Activated naive CD8-positive, alpha-beta T cell treated with anti-CD3 and anti-CD28 coated beads for 36 hours (primary cell): ENCODE measurements around the gene MDC1. TPM values are rescaled to one million over a fixed set of nuclear protein-coding genes. Genes with fewer than 3 reads are reported as not detected.

Experiments
- DNase-seq: peaks from one replicate; pipeline ENCODE4 v3.0.0; 2021
- H3K27ac Mint-ChIP-seq: one replicate; pipeline ENCODE4 v1.8.0; 2022; ENCODE audit warnings: mild to moderate bottlenecking, moderate library complexity, mixed read lengths
- H3K27me3 Mint-ChIP-seq: one replicate; pipeline ENCODE4 v1.8.0; 2022; ENCODE audit warnings: mild to moderate bottlenecking, mixed read lengths
- H3K36me3 Mint-ChIP-seq: one replicate; pipeline ENCODE4 v1.8.0; 2021; ENCODE audit warnings: mild to moderate bottlenecking, mixed read lengths
- H3K4me1 Mint-ChIP-seq: one replicate; pipeline ENCODE4 v1.8.0; 2021; ENCODE audit warnings: mixed read lengths
- H3K4me3 Mint-ChIP-seq: one replicate; pipeline ENCODE4 v1.8.0; 2022; ENCODE audit warnings: mild to moderate bottlenecking, moderate library complexity, mixed read lengths
- H3K9me3 Mint-ChIP-seq: one replicate; pipeline ENCODE4 v1.8.0; 2022; ENCODE audit warnings: mixed read lengths
- total RNA-seq, 2 experiments: library from RNA; stranded (reverse); gene quantifications; one replicate each; pipeline ENCODE4 v1.2.3, GENCODE V29; 2021

MDC1 gene
- total RNA-seq, 2 experiments from 2014 or later: 63.2 to 67.0 TPM

DNA sequence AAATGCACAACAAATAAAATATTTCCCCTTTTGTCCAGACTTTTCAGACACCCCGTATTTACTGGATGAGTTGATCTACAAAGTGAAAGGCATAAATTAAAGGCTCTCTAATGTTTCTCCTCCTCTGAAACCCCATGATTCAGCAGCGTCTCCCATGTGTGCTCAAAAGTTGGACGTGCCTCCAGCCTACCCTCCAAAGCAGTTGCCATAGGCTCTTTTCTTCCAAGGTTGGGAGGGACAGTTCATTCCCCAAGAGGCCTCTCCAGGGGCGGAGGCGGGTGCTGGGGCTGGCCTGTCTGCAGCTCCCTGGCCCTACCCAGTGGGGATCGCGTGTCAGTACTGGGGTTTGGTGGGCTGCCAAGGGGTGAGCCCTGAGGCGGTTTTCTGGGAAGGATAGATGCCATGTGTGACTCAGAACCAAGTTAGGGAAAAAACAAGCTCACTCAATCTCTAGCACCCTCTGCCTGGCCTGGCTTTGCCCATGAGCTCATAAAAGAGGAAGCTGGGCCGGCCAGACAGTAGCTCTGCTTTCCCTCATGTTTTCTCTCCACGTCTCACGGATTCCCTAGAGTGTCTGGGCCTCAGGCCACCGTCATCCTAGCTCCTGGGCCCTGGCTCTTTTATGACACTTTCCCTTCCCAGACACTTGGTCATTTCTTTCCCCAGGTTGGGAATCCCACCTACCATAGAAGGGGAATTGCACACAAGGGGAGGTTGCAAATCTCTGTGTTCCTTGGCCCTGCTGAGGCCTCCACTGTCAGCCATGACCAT, 35.3 kb upstream of the MDC1 start:
- Mint-ChIP-seq H3K4me1 (peaks cover 34% of the 10 kb centered on the region), H3K4me3 (no peak overlapping the region), H3K27me3 (no peaks in the 10 kb centered on the region), H3K36me3 (no peaks in the 10 kb centered on the region), H3K9me3 (no peaks in the 10 kb centered on the region), H3K27ac (no peak overlapping the region)
- DNase-seq: no peak

DNA sequence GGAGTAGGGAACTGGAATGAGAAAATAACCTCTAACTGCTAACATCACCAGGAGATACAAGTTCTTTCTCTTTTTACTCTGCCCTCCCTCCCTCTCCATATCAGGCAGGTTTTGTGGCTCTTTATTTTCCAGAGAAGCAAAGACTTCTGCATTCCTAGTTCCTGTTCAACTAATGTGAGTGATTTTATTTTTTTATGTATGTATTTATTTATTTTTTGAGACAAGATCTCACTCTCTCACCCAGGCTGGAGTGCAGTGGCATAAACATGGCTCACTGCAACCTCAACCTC, 33.2 kb upstream of the MDC1 start:
- no peaks in the 10 kb centered on the region for H3K27me3 Mint-ChIP-seq
- H3K4me3 Mint-ChIP-seq: no peak overlapping the region
- H3K27ac Mint-ChIP-seq: no peak overlapping the region
- peaks cover 1% of the 10 kb centered on the region for H3K36me3 Mint-ChIP-seq
- peaks cover 38% of the 10 kb centered on the region for H3K4me1 Mint-ChIP-seq
- H3K9me3 Mint-ChIP-seq: no peaks in the 10 kb centered on the region
- no peak for DNase-seq

GRCh38 chr6:30749554-30750378, 32.7 kb upstream of the MDC1 start:
- Mint-ChIP-seq H3K27me3 (no peaks in the 10 kb centered on the region), H3K4me3 (no peak overlapping the region), H3K36me3 (peaks cover 5% of the 10 kb centered on the region), H3K9me3 (no peaks in the 10 kb centered on the region), H3K27ac (no peak overlapping the region), H3K4me1 (peaks cover 42% of the 10 kb centered on the region)
- DNase-seq: no peak

DNA sequence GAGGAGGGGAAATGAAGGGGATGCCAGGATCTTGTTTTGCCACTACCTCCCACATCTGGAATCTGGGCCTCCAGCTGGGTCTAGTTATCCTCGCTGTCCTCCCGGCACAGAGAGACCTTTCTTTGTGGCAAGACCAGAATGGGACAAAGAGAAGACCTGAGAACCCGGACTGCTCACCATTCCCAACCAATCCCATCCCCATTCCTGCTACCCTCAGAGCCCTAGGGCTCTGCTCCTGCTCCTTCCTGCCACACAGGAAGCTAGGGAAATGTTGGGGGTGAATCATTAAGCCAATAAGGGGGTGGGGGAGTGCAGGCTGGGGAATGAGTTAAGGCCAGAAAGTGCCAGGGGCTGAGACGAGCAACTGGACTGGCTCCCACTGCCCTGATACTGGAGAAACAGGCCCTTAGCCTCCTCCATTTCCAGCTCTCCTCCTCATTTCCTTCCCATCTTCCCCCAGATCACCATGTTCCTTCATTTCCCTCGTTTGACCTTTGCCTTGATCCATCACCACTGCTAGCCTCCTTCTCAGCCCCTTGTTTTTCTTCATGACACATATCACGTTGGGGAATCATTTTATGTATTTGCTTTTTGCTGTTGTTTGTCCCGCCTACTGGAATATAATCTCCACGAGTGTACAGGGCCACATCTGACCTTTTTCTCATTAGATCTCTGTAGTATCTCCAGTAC, 31.9 kb upstream of the MDC1 start:
- Mint-ChIP-seq H3K27ac (no peak overlapping the region), H3K9me3 (no peaks in the 10 kb centered on the region), H3K4me3 (no peak overlapping the region), H3K4me1 (peaks cover 44% of the 10 kb centered on the region), H3K27me3 (no peaks in the 10 kb centered on the region), H3K36me3 (peaks cover 10% of the 10 kb centered on the region)
- DNase-seq: no peak

GRCh38 chr6:30747902-30748769, 31.1 kb upstream of the MDC1 start:
- H3K36me3 Mint-ChIP-seq: peaks cover 18% of the 10 kb centered on the region
- no peak for DNase-seq
- no peak overlapping the region for H3K27ac Mint-ChIP-seq
- H3K27me3 Mint-ChIP-seq: no peaks in the 10 kb centered on the region
- H3K4me1 Mint-ChIP-seq: peaks cover 45% of the 10 kb centered on the region
- H3K9me3 Mint-ChIP-seq: peaks cover 2% of the 10 kb centered on the region
- H3K4me3 Mint-ChIP-seq: no peak overlapping the region

- H3K4me1 Mint-ChIP-seq: peaks cover 43% of the 10 kb centered on the region
- no peak overlapping the region for H3K27ac Mint-ChIP-seq
- no peak overlapping the region for H3K4me3 Mint-ChIP-seq
- H3K9me3 Mint-ChIP-seq: peaks cover 2% of the 10 kb centered on the region
- no peak for DNase-seq
- H3K36me3 Mint-ChIP-seq: peaks cover 24% of the 10 kb centered on the region
- peaks cover 2% of the 10 kb centered on the region for H3K27me3 Mint-ChIP-seq
These were observed 30.2 kb upstream of the MDC1 start for GRCh38 chr6:30747300-30747687.

GRCh38 chr6:30744054-30744805, 27.1 kb upstream of the MDC1 start, which contains the start of gene IER3:
IER3 (minus strand) TSS chr6:30744547; CDS start chr6:30744518, 29 bp downstream.
- peak; percentile 88 for DNase-seq
- Mint-ChIP-seq H3K27ac (peak within 1 kb of the TSS; percentile 98), H3K9me3 (peaks cover 2% of the 10 kb centered on the region), H3K4me3 (peak within 1 kb of the TSS; percentile 100), H3K4me1 (peaks cover 61% of the 10 kb centered on the region), H3K36me3 (peaks cover 55% of the 10 kb centered on the region), H3K27me3 (peaks cover 8% of the 10 kb centered on the region)

GRCh38 chr6:30743099-30744053, 26.3 kb upstream of the MDC1 start:
- peaks cover 64% of the 10 kb centered on the region for H3K36me3 Mint-ChIP-seq

GRCh38 chr6:30742316-30743098, 25.4 kb upstream of the MDC1 start, which contains the start of gene FLOT1:
FLOT1 (minus strand) TSS chr6:30742687; CDS start chr6:30742189, 498 bp downstream.
- DNase-seq: peak; percentile 98
- H3K4me3 Mint-ChIP-seq: peak within 1 kb of the TSS; percentile 100
- H3K27ac Mint-ChIP-seq: peak within 1 kb of the TSS; percentile 98
- H3K27me3 Mint-ChIP-seq: peaks cover 8% of the 10 kb centered on the region
- H3K36me3 Mint-ChIP-seq: peaks cover 72% of the 10 kb centered on the region
- H3K9me3 Mint-ChIP-seq: peaks cover 3% of the 10 kb centered on the region
- H3K4me1 Mint-ChIP-seq: peaks cover 65% of the 10 kb centered on the region

More at GRCh38 chr6:30743099-30744053, 26.3 kb upstream of the MDC1 start:
- DNase-seq: peak; percentile 47
- Mint-ChIP-seq H3K4me3 (peak overlapping the region; percentile 100), H3K9me3 (peaks cover 2% of the 10 kb centered on the region), H3K4me1 (peaks cover 66% of the 10 kb centered on the region), H3K27ac (peak overlapping the region; percentile 98), H3K27me3 (peaks cover 8% of the 10 kb centered on the region)

- H3K4me3 Mint-ChIP-seq: peak overlapping the region; percentile 100
- H3K36me3 Mint-ChIP-seq: peaks cover 79% of the 10 kb centered on the region
- H3K4me1 Mint-ChIP-seq: peaks cover 68% of the 10 kb centered on the region
- no peak for DNase-seq
- peaks cover 8% of the 10 kb centered on the region for H3K9me3 Mint-ChIP-seq
- peaks cover 8% of the 10 kb centered on the region for H3K27me3 Mint-ChIP-seq
- H3K27ac Mint-ChIP-seq: peak overlapping the region; percentile 93
These were observed 24.8 kb upstream of the MDC1 start for GRCh38 chr6:30741789-30742315.

DNA sequence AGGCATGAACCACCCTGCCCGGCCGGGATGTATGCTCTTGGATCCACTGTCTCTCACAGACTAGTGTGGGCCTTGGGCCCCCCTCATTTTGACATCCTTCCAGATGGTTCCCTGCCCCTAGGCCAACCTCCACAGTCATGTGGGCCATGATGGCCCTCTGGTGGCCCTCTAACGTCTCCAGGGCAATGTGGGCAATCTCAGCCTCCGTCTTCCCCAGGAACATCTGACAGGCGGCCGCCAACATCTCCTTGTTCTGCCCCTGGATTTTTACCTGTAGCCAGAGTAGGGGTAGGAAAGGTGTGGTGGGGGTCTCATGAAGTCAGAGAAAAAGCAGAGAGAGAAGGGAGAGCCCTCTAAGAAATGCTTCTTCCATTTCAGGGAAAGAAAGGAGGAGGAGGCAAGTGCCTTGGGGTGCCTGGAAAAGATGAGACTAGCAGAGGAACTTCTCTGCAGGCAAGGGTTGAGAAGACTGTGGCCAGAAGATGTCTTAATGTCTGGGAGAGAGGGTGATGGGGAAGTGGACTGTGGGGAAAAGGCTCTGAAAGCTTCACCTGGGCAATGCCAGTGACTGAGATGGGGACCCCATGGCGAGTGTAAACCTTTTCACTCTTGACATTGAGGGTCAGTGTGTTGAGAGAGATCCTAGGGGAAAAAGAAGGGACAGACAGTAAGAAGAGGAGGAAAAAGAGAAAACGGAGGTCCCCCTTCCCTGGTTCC, 24.1 kb upstream of the MDC1 start:
- DNase-seq: no peak
- Mint-ChIP-seq H3K4me1 (peaks cover 73% of the 10 kb centered on the region), H3K27ac (peak overlapping the region; percentile 93), H3K4me3 (peak overlapping the region; percentile 100), H3K36me3 (peaks cover 85% of the 10 kb centered on the region), H3K9me3 (peaks cover 9% of the 10 kb centered on the region), H3K27me3 (peaks cover 8% of the 10 kb centered on the region)

GRCh38 chr6:30740540-30740870, 23.4 kb upstream of the MDC1 start:
- DNase-seq: no peak
- Mint-ChIP-seq H3K36me3 (peaks cover 92% of the 10 kb centered on the region), H3K4me3 (peak overlapping the region; percentile 100), H3K27me3 (peaks cover 8% of the 10 kb centered on the region), H3K9me3 (peaks cover 12% of the 10 kb centered on the region), H3K27ac (peak overlapping the region; percentile 93), H3K4me1 (peaks cover 78% of the 10 kb centered on the region)
